ENCODE measurements around the gene NAV3.

DNA sequence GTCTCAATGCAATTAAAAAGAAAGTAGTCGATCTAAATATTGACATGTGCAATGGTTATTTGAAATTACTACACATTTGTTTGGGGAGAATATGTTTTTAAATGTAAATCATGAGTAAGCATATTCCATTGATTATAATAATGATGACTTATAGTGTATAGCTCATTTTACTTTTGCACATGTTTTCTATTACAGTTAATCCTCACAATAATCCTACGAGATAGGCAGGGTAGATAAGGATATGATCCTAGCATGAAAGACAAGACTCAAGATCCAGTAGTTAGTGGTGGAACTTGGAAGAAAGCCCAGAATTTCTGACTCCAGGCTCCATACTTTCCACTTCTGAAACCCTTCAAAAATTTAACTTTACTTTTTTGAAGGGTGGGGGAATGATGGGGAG, 94.0 kb downstream of the NAV3 start:
- TF ChIP-seq GABPA (IDR thresholded peaks at IDR 0.05; ENCODE audit: low read depth) (no peak), POLR2AphosphoS5 (IDR thresholded peaks at IDR 0.05; ENCODE audit: low read depth) (no peak)
- TF ChIP-seq, protein P1, sequence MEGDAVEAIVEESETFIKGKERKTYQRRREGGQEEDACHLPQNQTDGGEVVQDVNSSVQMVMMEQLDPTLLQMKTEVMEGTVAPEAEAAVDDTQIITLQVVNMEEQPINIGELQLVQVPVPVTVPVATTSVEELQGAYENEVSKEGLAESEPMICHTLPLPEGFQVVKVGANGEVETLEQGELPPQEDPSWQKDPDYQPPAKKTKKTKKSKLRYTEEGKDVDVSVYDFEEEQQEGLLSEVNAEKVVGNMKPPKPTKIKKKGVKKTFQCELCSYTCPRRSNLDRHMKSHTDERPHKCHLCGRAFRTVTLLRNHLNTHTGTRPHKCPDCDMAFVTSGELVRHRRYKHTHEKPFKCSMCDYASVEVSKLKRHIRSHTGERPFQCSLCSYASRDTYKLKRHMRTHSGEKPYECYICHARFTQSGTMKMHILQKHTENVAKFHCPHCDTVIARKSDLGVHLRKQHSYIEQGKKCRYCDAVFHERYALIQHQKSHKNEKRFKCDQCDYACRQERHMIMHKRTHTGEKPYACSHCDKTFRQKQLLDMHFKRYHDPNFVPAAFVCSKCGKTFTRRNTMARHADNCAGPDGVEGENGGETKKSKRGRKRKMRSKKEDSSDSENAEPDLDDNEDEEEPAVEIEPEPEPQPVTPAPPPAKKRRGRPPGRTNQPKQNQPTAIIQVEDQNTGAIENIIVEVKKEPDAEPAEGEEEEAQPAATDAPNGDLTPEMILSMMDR (IDR thresholded peaks at IDR 0.05; ENCODE audit: insufficient read depth, low read length) = no peak

Measured in HL-60 (cell line).